Measurements from ENCODE around the gene PXYLP1. TPM values are rescaled to one million over a fixed set of nuclear protein-coding genes. Genes with fewer than 3 reads are reported as not detected.

Gene PXYLP1
- total RNA-seq, 6 donors from 2014 or later = 6.5 to 17.5 (median 9.8) TPM

- Histone ChIP-seq H3K27ac (no peak overlapping the region), H3K36me3 (no peaks in the 10 kb centered on the region), H3K9me3 (no peaks in the 10 kb centered on the region), H3K4me1 (no peaks in the 10 kb centered on the region), H3K27me3 (no peaks in the 10 kb centered on the region), H3K4me3 (no peak overlapping the region)
- no peak for ATAC-seq (ENCODE audit: low FRiP score in 2 of 2)
- TF ChIP-seq POLR2A (IDR thresholded peaks at IDR 0.05) (no peak), CTCF (IDR thresholded peaks at IDR 0.05) (no peak), EP300 (IDR thresholded peaks at IDR 0.05) (no peak), POLR2AphosphoS5 (IDR thresholded peaks at IDR 0.05) (no peak)
- DNase-seq = no peak
- WGBS, 2 donors = 93 to 95% methylated on average over 3 of the region's 3 CpGs
Measured at GRCh38 chr3:141343865-141344271, 112.2 kb downstream of the PXYLP1 start.

Other genes starting within 250 kb of the PXYLP1 start
- 1 to 10 TPM in 3 of 6 donors, under 1 TPM in 2, not detected in 1; 0.29 to 4.2 (median 1.1) TPM for gene SPSB4, start 180.5 kb upstream of the PXYLP1 start, total RNA-seq
- gene ZBTB38, start 136.7 kb downstream of the PXYLP1 start, total RNA-seq = 100 to 1,000 TPM in 2 of 6 donors, 10 to 100 TPM in 4; 80.2 to 146 (median 91.8) TPM